Right renal cortex interstitium (tissue), 3 donors: ENCODE results near the gene ATPAF2. TPM values are rescaled to one million over a fixed set of nuclear protein-coding genes. Genes with fewer than 3 reads are reported as not detected.

Experiments
- DNase-seq, 3 donors: peaks; one replicate each; pipeline ENCODE4 v3.0.0-alpha.2; 2013; ENCODE audit warnings: low read depth in 3 of 3, low spot score in 2 of 3
- polyA plus RNA-seq, 3 donors: library from polyadenylated mRNA; unstranded; fragments of 120-200 nt; gene quantifications; one replicate each; pipeline ENCODE4 v1.2.1, GENCODE V29; 2013; ENCODE audit not compliant: insufficient read length in 3 of 3

ATPAF2 gene
- polyA plus RNA-seq, 3 donors = 21.8 to 27.0 (median 23.8) TPM

DNA sequence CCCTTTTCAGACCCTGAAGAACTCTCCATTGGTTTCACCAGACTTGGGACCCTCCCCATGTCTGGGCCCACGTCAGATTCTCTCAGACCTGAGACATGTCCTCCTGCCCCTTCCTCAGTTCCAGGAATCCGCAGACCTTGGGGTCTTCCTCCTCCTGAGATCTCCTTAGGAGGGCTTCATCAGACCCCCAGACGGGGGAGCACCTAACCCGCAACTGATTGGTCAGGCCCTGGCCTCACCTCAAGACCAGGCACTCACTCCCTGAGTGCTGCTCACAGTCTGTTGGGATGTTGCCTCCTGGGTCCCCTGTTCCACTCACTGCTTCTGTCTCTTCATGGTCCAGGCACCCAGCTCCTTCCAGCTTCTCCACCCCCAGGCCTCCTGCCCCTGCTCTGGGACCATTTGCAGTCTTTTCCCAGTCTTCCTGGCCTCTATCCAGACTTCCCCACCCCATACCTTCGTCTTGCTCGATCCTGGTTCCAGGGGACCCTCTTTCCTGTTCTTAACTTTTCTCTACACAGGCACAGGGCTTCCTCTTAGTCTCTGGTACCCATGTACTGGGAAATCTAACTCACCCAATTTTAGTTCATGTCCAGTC lies 1.4 kb upstream of the ATPAF2 start:
- DNase-seq = no peak

DNA sequence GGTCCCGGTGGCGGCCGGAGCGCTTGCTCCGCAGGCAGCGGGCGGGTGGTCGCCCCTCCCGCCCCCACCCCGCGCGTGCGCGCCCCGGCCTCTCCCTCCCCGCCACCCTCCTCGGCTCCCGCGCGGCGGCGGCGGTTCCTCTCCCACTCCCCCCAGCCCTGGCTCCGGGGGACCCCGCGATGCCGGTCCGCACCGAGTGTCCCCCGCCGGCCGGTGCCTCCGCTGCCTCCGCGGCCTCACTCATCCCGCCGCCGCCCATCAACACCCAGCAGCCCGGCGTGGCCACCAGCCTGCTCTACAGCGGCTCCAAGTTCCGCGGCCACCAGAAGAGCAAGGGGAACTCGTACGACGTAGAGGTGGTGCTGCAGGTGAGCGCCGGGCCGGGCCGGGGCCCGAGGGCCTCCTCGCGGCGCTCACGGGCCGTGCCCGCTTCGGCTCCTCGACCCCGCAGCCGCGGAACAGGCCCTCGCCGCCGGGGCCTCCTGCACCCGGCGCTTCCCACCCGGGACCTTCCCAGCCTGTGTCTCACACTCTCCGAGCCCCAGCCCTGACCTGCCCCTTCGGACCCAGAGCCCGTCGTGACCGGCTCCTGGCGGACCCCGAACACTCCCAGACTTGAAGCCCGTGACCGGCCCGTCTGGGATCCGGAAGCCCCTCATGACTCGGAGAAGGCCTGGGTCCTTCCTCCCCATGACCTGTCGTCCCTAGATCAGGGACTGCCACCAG lies 730 bp upstream of the ATPAF2 start:
- DNase-seq = no peak

DNA sequence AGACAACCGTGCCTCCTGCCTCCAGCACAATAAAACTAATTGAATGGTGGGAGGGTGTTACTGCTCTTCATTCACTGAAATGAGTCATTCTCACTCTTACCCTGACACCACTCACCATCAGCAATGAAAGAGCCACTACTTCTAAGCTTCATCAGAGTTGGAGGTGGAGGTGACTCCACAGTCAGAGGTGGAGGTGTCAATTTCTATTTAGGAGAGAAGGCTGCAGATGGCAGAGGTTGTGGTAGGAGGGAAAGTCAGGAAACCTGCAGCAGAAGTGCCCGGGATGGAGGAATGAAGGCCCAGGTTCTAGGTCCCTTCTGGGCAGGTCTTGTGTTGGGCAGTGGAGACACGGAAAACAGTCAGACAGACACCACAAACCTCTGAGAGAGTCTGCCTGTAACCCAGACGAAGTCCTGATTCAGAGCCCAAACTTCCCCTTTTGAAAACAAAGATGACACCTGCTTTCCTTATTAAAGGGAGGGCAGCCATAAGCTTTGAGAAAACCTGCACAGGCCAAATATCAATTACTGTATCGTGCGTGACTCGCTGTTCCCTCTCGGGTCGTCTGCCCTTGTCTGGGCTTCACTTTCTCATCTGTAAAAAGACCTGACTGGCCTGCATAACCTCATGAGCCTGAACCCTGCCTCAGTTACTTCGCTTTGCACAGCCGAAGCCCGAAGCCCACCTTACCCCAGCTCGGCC lies 668 bp downstream of the ATPAF2 start:
- DNase-seq = no peak

DNA sequence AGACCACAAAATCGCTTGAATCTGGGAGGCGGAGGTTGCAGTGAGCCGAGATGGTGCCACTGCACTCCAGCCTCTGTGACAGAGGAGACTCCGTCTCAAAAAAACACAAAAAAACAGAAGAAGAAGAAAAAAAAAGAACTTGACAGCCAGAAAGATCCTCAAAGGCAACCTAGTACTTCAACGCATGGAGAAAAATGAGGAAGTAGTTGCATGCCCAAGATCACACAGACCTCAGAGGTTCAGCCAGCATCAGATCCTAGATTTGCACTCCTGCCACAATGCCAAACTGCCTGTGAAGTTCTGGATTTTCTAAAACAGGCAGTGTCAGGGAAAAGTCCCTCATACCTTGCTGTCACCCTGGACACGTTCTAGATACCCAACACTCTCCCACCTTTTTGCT lies 1.5 kb downstream of the ATPAF2 start:
- no peak for DNase-seq

DNA sequence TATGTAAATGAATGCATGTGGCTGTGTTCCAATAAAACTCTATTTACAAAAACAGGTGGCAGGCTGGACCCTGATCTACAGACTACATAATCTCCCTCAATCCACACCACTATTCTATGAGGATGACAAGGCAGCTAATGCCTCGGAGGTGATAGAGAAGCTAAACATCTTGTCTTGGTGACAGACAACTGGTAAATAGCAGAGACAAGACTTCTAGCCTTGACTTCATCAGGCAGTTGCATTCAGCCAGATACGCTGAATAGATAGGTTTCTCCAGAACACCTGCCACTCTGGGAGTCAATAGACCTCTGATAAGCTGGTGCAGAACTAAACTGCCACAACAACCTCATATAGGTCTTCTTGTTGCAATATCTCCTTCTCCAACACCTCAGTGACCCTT lies 3.3 kb downstream of the ATPAF2 start:
- no peak for DNase-seq

DNA sequence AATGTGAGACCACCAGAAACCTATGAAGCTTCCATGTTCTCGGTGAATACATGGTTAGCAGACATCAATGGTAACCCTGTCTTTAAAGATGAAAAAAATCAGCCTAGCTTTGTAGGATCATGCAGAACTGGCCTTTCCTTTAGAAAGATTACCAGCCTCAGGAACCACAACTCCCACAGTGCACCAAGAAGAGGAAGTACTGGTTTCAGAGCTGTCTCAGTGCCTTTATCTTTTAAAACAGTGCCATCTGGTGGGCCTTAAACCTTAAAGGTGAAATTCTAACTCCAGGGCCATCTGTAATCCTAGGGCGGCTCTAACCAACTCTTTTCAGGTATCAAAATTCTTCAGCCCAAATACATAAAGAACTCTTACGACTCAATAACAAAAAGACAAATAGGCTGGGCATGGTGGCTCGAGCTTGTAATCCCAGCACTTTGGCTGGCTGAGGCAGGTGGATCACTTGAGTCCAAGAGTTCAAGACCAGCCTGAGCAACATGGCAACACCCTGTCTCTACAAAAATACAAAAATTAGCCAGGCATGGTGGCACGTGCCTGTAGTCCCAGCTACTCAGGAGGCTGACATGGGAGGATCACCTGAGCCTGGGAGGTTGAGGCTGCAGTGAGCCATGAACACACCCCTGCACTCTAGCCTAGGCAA lies 5.4 kb downstream of the ATPAF2 start:
- peak; percentile 45 to 72 (median 72) for DNase-seq

DNA sequence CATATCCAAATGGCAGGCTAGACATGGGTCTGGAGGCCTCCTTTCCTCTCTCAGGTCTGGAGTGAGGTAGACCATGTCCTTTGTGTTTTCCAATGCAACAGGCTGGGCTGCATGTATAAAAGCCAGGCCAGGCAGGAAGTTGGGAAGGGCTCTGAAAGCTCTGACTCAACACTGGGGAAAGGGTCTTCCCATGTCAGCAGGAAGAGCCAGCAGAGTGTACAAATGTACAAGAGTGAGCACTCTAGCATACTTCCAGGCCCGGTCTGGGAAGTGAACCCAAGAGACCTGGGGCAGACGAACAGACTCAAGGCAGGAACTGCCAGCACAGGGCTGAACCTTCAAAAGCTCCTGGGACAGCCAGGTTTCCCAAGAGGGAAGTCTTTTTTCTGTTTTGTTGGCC lies 7.0 kb downstream of the ATPAF2 start:
- DNase-seq = no peak

DNA sequence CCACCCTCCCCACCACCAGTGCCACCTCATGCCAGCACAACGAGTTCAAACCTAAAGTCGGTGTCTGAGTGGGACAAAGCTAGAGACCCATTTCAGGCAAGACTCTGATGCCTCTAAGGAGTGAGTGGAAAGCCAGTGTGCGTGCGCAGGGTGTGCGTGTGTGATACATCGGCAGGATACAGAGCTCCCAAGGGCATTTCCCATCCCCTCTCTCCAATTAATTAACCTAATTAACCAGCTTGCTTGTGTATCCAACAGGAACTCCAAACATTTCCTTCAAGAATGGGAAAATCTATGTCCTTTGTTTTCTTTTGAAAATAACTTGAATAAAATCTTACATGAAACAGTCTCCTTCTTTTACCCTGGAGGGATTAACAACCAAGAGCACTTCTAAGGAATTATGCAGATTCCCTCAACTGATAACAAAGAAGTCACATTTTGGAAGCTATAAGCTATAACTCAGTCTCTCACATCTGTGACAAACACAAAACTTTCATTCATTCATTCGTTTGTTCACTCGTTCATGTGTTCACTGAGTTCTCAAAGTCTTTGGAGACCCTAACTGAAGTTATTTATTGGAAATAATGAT lies 9.9 kb downstream of the ATPAF2 start:
- DNase-seq = no peak

DNA sequence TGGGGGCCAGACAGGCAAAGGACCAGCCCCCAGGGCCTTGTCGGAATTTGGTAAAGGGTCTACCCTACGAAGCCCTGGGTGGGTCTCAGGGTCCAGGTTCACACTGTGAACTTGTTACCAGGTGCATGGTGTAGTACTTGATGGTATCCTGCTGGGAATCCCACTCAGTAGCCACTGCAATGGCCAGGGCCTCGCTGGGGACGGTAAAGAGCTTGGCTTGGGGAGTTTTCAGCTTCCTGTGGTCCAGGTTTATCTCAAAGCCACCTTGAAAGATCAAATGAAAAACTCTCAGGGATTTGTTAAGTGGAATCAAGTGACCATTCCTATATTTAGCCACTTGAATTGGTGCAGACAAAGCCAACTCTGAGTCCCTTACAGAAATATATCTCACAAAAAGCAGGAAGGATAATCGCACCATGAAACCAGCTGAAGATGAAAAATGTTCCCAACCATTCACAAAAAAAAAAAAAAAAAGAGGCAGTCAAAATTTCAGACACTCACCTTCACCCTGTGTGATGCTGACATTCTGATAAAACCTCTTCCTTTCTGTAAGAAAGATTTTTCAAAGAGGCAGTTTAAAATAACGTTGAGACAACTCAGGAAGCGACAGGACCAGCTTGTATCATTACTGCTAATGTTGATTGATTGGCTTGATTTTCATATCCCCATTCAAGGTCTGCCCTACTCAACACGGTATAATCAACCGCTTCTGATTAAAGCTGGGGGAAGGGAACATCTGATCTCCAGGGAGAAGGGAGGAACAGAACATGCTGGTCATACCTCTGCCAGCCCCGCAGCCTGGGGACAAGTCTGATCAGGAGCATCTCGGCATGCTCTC lies 10.6 kb downstream of the ATPAF2 start:
- DNase-seq = no peak

DNA sequence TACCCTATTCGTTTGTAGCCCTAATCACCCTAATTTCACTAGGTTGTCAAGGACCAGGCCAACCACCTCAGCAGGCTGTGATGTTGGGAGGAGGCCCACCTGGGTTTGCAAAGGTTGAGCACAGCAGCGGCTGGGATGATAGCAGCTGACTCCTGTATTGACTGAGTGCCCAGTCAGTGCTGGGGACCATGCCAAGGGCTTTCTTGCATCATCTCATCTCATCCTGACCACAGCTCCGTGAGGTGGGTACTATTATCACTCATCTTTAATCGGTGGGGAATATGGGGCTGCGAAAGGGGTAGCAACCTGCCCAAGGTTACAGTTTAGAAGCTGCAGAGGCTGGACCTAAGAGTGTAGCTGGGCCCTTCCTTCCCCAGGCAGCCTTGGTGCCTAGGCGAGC lies 11.7 kb downstream of the ATPAF2 start:
- DNase-seq = no peak

DNA sequence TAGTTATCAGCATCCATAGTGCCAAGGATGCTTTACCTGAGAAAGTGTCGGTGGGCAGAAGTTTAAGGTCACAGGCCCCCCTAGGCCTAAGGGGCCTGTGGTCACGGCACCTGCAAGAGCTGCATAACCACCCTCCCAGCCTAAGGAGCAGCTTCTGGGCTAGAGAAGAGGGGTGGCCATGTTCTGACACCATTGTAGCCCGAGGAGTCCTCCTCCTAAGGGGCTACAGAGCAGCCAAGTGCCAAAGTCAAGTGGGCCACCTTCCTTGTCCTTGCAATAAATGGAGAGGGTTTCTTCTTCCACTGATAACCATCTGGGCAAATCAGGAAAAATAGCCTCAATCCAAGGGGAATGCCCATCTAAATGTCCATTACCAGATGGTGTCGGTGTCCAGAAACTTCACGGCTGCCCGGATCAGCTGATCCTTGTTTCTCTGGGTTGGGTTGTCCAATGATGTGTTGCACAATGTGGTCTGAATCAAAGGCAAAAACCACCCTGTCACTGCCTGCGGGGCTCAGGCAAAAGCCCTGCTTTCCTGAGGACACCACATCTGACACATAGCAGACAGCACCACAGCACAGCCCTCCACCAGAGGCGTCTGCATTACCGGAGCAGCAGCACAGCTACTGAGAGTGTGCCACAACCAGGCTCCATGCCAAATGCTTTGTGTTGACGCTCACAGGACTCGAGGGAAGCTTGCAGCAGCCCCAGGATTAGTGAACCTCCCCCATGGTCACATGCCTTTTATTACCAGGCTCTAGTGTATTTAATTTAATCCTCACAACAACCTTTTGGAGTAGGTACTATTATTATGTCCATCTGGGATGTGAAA lies 12.8 kb downstream of the ATPAF2 start:
- no peak for DNase-seq

DNA sequence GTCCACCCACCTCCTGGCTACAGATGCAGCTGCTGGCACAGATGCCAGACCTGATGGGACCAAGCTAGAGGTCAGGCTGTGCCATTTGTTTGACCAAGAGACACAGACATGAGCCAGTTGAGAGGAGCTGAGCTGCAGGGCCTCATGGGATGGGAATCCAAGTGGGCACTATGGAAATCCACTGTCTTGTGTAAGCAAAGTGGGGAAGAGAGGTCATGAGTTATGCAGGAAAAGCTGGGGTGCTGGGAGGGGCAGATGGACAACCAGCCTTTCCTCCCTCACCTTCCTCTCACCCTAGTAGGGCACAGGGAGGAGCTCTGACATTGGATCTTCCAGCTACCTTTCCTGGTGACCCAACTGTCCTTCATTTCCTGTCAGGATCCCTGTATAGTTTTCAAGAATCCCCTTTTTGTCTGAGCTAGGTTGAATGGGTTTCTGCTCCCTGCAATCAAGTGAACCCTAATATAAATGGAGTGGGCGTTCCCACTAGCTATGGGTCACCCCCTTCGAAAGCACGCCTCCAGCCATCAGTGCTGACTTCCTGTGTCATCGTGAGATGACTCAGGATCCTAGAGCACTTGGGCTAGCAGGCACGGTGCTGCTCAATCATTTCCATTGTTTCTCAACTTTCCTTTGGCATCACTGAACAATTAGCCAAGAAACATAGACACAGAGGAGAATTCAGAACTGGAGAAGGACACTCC lies 13.6 kb downstream of the ATPAF2 start:
- no peak for DNase-seq

DNA sequence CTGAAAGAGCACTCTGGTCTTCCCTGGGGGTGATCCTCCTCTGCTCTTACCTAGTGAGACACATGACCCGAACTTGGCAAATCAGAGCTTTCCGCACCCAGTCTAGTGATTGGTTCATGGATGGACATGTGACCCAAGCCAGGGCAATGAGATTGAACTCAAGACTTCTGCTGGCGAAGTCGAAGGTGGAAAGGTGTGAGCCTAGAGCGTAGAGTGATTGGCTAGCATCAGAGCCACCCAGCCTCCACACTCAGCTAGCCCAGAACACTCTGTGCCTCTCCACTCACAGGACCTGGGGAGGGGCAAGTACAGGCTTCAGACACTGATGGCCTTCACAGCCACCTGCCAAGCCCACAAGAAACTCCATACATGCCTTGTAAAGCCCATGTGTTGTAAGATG lies 17.6 kb downstream of the ATPAF2 start:
- DNase-seq = no peak

DNA sequence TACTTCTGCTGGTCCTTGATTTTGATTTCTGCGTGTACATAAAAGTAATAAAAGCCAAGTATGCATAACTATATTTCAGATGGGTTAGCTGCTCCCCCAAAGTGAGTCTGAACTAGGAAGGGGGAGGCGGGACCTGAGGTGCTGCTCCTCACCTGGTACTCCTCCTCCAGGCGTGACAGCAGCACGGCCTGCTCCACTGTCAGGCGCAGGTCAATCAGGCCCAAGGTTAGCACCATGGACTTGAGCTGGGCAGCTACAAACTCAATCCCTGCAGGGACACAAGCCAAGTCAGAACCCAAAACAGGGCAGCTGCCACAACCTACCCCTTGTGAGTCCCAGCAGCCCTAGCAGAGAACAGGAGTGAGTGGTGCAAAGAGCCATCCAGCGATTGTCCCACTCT lies 18.0 kb downstream of the ATPAF2 start:
- no peak for DNase-seq

DNA sequence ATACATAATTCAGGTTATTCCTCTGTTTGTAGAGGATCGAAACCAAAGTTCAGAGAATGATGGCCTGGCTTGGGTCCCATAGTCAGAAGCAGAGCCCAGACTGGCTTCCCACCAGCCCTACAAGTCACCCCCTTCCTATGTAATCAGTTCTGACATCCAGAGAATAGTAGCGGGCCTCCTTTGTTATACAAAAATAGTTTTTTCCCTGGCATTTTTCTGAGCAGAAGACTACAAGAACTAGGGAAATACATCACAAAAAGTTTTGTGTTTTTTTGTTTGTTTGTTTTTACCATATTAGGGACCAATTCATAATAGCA lies 19.2 kb downstream of the ATPAF2 start:
- DNase-seq = no peak

DNA sequence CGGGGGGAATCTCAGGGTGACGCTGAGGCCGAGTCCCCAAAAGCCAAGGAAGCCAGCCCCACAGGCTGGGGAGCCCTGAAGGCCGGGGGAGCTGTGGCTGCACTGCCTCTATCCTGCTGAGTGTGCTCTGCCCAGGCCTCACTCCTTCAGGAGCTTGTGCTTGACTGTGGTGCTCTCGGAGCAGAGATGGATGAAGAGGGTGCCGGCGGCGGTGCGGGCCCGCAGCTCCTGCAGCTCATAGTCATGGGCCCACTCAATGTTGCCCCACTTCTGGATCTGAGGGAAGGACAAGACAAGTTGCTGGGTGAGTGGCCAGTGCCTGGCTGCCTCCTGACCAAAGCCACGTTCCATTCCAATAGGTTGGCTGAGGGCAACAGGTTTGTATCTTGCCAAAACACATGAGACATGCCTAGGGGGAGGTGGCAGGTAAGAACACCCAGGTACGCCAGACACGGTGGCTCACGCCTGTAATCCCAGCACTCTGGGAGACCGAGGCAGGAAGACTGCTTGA lies 20.5 kb downstream of the ATPAF2 start:
- DNase-seq = no peak

DNA sequence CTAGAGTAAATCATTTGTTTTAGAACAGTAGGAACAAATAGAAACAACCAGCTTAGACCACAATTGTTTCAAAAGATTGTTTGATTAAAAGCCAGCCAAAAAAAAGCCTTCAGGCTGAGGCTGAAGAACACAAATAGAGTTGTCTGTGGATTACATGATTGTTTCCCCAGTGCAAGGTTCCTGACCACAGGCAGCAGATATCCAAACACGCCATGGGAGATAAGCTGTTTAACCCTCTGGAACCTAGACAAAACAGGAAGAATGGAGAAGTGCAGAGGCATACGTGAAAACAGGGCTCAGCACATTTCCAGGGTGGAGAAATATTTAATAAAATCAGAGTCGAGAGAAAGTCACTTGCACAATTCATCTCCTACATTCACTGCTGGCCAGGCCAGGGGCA lies 21.0 kb downstream of the ATPAF2 start:
- no peak for DNase-seq

DNA sequence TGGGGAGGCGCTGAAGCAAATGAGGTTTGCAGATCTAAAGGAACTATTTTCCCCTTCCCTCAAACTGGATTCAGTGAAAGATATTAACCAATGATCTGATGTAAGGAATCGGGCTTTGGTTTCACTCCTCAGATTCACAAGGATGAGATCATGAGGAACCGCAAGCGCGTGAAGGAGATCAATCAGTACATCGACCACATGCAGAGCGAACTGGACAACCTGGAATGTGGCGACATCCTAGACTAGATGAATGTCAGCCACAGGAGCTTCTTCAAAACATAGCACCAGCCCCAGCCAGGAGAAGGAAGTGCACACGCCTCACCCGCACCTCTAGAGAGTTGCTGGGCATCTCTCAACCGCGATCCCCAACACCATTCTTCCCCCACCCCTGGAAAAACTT lies 22.5 kb downstream of the ATPAF2 start:
- DNase-seq = no peak

DNA sequence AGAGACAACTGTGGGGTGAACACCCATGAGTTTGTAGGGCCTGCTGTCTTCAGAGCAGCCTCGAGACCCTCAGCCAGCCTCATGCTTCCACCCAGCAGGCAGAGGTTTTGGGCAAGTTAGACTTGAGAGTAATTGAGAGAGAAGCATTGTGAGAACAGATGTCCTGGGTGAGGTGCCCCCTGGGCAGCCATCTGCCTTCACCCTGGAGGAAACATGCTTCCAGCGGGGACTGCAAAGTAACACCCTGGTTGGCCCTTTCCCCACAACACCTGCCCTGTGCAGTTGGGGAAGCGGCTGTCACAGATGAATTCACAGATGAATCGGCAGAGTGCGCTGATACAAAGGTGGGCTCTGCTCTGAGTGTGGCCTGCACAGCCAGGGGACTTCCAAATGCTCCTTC lies 23.4 kb downstream of the ATPAF2 start:
- no peak for DNase-seq
